Thyroid gland (tissue), 4 donors: ENCODE measurements around the gene RPL36. TPM values are rescaled to one million over a fixed set of nuclear protein-coding genes. Genes with fewer than 3 reads are reported as not detected.
A peak's percentile ranks its signal among the peaks of the same experiment; 100 is the strongest.

Experiments
- DNase-seq, 2 donors: peaks; one replicate each; pipeline ENCODE4 v3.0.0-alpha.2; 2019
- H3K27ac ChIP-seq, 3 donors: fragments of 200-600 bp; sonication (generic); 1 replicate in 2 of 3; 2 replicates in 1 of 3; pipeline ENCODE4 v1.5.1; 2016 to 2019; ENCODE audit warnings: mild to moderate bottlenecking in 1 of 3, moderate library complexity in 1 of 3
- H3K27me3 ChIP-seq: fragments of 200-600 bp; sonication (generic); one replicate; pipeline ENCODE4 v1.5.1; 2019
- H3K36me3 ChIP-seq, 2 donors: fragments of 200-600 bp; sonication (generic); one replicate each; pipeline ENCODE4 v1.5.1; 2016 to 2019
- H3K4me1 ChIP-seq, 2 donors: fragments of 200-600 bp; sonication (generic); one replicate each; pipeline ENCODE4 v1.5.1; 2017 to 2019
- H3K4me3 ChIP-seq, 3 donors: fragments of 200-600 bp; sonication (generic); replicated peaks in 1 of 3; 1 replicate in 2 of 3; 2 replicates in 1 of 3; pipeline ENCODE4 v1.5.1; 2016; ENCODE audit warnings: mild to moderate bottlenecking in 1 of 3
- H3K9me3 ChIP-seq: fragments of 200-600 bp; sonication (generic); one replicate; pipeline ENCODE4 v1.5.1; 2017
- CTCF ChIP-seq, 6 experiments: fragments of 200-600 bp in 3 of 6; fragments of 450-650 bp in 3 of 6; sonication (generic) in 3 of 6; IDR thresholded peaks; one replicate each; pipeline ENCODE4 v1.5.1; 2016 to 2019; ENCODE audit warnings: antibody characterized with exemption in 6 of 6, mild to moderate bottlenecking in 2 of 6, inconsistent platforms in 1 of 6, moderate library complexity in 1 of 6
- POLR2A ChIP-seq, 2 donors: fragments of 450-650 bp; IDR thresholded peaks; one replicate each; pipeline ENCODE4 v1.6.1; 2017; ENCODE audit warnings: antibody characterized with exemption in 2 of 2, mild to moderate bottlenecking in 2 of 2, moderate library complexity in 1 of 2
- WGBS, 2 donors: methylation state at CpG; one replicate each; pipeline ENCODE4 v1.1.5; 2017; 5-methylcytosine and 5-hydroxymethylcytosine counted together
- intact Hi-C: fragments of 100-400 bp; cut with DNase I; formaldehyde crosslinking; loops from one replicate; pipeline ENCODE4 v1.15.1; 2023
- total RNA-seq, 4 donors: library from RNA; depleted of rRNA; stranded (reverse); fragments of >200 nt; gene quantifications; one replicate each; pipeline ENCODE4 v1.2.3, GENCODE V29; 2016

The RPL36 gene
- total RNA-seq, 4 donors from 2014 or later: 313 to 561 (median 386) TPM

- peak within 1 kb of the TSS; percentile 92 to 96 (median 93) for H3K27ac ChIP-seq
- intact Hi-C loops: no loop called here
- TF ChIP-seq CTCF (IDR thresholded peaks at IDR 0.05) (no peak), POLR2A (IDR thresholded peaks at IDR 0.05) (peak in 1 of 2 donors; percentile 65)
- peak within 1 kb of the TSS; percentile 93 to 99 (median 98) for H3K4me3 ChIP-seq
- H3K4me1 ChIP-seq: peaks cover 8 to 15% of the 10 kb centered on the region in 2 donors
- no peaks in the 10 kb centered on the region for H3K9me3 ChIP-seq
- WGBS, 2 donors: 2% methylated on average over 21 to 24 of the region's 94 CpGs
- H3K27me3 ChIP-seq: no peaks in the 10 kb centered on the region
- peak; percentile 99 for DNase-seq
- H3K36me3 ChIP-seq: no peaks in the 10 kb centered on the region
Measured at GRCh38 chr19:5680437-5681368, 9.4 kb upstream of the RPL36 start, which contains the start of the genes HSD11B1L and MICOS13. Gene HSD11B1L (plus strand): TSS chr19:5681027. CDS start chr19:5684833, 3,806 bp downstream. Gene MICOS13 (minus strand): TSS chr19:5680516. CDS start chr19:5680486, 30 bp downstream.

DNA sequence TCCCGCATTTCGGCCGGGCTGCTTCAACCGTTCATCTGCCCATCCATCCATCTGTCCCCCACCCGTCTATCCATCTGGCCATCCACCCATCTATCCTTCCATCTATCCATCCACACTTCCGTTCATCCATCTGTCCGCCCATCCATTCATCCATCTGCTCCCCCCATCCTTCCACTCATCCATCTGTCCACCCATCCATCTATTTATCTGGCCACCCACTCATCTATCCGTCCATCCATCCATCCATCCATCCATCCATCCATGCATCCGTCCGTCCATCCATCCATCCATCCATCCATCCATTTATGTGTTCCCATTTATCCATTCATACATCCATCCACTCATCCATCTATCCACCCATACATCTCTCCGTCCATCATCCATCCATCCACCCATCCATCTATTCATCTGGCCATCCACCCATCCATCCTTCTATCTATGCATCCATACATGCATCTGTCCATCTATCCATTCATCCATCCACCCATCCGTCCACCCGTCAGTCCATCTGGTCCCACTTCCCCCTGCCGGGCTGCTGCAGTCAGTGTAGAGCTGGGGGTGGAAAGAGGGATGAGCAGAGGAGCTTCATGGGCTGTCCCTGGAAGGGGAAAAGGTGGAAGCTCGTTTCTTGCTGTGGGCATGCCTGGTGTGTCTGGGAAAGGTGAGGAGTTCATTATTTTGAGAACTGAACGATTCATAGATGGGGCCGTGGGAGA is 8.5 kb upstream of the RPL36 start:
- WGBS, 2 donors: 60 to 61% methylated on average over 17 of the region's 17 CpGs
- Histone ChIP-seq H3K36me3 (no peaks in the 10 kb centered on the region), H3K27ac (peak overlapping the region in 1 of 3 donors; percentile 92), H3K27me3 (no peaks in the 10 kb centered on the region), H3K9me3 (no peaks in the 10 kb centered on the region), H3K4me3 (peak overlapping the region in 1 of 3 donors; percentile 93), H3K4me1 (peaks cover 11 to 19% of the 10 kb centered on the region in 2 donors)
- TF ChIP-seq CTCF (IDR thresholded peaks at IDR 0.05): no peak
- TF ChIP-seq POLR2A (IDR thresholded peaks at IDR 0.05): no peak
- DNase-seq: no peak
- intact Hi-C loops: no loop called here

DNA sequence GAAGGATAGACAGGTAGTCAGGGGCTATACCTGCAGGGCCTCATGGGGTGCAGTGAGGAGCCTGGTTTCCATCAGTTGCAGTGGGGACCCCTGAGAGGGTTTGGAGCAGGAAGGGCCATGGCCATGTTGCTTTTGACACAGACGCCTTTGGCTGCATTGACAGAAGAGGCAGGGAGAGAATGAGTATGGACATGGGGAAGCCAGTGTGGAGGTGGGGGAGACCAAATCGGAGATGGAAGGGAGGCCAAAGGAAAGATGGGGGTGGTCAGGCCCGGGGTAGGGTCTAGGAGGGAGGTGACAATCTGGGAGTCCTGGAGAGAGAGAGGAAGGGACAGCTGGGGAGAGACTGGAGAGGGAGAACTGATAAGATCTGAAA is 8.0 kb upstream of the RPL36 start:
- no peak for DNase-seq
- no peaks in the 10 kb centered on the region for H3K27me3 ChIP-seq
- H3K27ac ChIP-seq: no peak overlapping the region
- WGBS, 2 donors: 83 to 91% methylated on average over 3 of the region's 3 CpGs
- H3K4me1 ChIP-seq: peaks cover 11 to 21% of the 10 kb centered on the region in 2 donors
- no peak overlapping the region for H3K4me3 ChIP-seq
- intact Hi-C loops: no loop called here
- no peaks in the 10 kb centered on the region for H3K36me3 ChIP-seq
- no peak for TF ChIP-seq CTCF (IDR thresholded peaks at IDR 0.05)
- no peak for TF ChIP-seq POLR2A (IDR thresholded peaks at IDR 0.05)
- H3K9me3 ChIP-seq: no peaks in the 10 kb centered on the region

DNA sequence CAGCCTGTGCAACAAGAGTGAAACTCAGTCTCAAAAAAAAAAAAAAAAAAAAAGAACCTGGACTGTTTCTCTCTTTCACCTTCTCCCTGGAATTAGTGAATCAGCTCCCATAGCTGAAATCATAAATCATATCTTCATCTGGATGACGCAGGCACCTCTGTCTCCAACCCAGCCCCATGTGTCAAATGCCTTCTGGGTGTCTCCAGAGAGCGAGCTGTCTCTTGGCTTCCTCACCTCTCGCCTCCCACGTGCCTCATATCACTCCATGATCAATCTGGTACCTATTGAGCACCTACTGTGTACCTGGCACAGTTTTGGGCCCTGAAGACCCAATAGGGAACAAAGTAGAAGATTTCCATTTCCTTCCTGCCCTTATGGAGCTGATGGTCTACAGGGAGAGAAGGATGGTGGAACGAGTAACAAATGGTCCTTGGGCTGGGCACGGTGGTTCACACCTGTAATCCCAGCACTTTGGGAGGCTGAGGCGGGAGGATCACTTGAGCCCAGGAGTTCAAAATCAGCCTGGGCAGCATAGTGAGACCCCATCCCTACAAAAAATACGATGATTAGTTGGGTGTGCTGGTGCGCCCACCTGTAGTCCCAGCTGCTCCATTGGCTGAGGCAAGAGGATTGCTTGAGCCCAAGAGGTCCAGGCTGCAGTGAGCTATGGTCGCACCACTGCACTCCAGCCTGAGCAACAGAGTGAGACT is 6.8 kb upstream of the RPL36 start:
- WGBS, 2 donors: 90 to 94% methylated on average over 10 of the region's 10 CpGs
- H3K9me3 ChIP-seq: no peaks in the 10 kb centered on the region
- DNase-seq: no peak
- no peaks in the 10 kb centered on the region for H3K27me3 ChIP-seq
- H3K36me3 ChIP-seq: no peaks in the 10 kb centered on the region
- H3K4me1 ChIP-seq: peaks cover 14 to 27% of the 10 kb centered on the region in 2 donors
- H3K27ac ChIP-seq: no peak overlapping the region
- H3K4me3 ChIP-seq: no peak overlapping the region
- intact Hi-C loops: no loop called here
- TF ChIP-seq POLR2A (IDR thresholded peaks at IDR 0.05): no peak
- TF ChIP-seq CTCF (IDR thresholded peaks at IDR 0.05): no peak
